Measurements from ENCODE around the gene COX20. TPM values are rescaled to one million over a fixed set of nuclear protein-coding genes. Genes with fewer than 3 reads are reported as not detected.
A peak's percentile ranks its signal among the peaks of the same experiment; 100 is the strongest.

Gene COX20
- total RNA-seq, 1 experiment from 2014 or later = 38.0 TPM

DNA sequence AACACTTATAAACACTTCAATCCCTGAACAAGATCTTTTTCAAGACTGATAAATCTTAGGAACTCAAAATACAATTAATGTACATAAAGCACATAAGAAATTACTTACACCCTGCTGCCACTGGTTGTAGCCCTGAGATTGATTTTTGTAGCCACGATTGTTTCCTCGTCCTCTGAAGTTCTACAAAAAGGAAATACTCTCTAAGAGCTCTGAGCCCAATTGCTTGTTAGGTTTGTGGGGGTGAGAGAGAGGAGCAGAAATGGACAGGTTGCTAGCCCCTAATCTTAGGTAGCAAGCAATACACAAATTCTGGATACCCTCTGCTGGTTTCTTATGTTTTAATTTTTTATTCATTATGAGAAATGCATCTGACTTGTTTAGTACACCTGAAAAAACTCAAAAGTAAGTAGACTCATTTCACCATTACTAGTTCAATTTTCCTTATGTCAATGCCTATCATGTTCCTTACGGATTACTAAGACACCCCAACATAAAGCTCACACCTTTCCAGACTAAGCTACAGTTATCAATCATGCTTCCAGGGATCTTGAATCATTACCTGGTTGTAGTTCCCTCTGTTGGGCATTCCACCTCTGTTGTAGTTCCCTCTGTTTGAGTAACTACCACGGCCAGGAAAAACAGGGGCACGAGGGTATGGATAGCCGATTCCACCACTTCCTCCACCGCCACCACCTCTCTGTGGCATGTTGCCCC lies 19.6 kb downstream of the COX20 start:
- H2BK12ac ChIP-seq (ENCODE audit: insufficient read length, low read depth, low read length) = no peak overlapping the region
- peaks cover 79 to 98% (median 96%) of the 10 kb centered on the region in 3 experiments for H3K36me3 Mint-ChIP-seq (ENCODE audit: insufficient read depth in 1 of 3, low read depth in 3 of 3)
- no peaks in the 10 kb centered on the region for H3K4me1 ChIP-seq (ENCODE audit: insufficient read depth, low read length)
- H3K23ac ChIP-seq (ENCODE audit: insufficient read length, low read depth, low read length) = no peak overlapping the region
- H3K9ac ChIP-seq (ENCODE audit: extremely low read depth, insufficient read length, low read length) = no peak overlapping the region
- H2AK5ac ChIP-seq (ENCODE audit: insufficient read length, low read length) = no peak overlapping the region
- H3K56ac ChIP-seq (ENCODE audit: insufficient read length, low read depth, low read length) = no peak overlapping the region
- H3K14ac ChIP-seq (ENCODE audit: insufficient read depth, low read length) = no peak overlapping the region
- H3K4ac ChIP-seq (ENCODE audit: low read depth, low read length) = no peak overlapping the region
- no peak overlapping the region for H2AFZ ChIP-seq (ENCODE audit: low read length)
- H3K4me1 Mint-ChIP-seq = peaks cover 5 to 20% of the 10 kb centered on the region in 2 experiments
- no peaks in the 10 kb centered on the region; the same call in 1 of the 2 replicates for H3K27me3 Mint-ChIP-seq (ENCODE audit: low read depth)
- H3K27ac Mint-ChIP-seq = peak overlapping the region in 1 of 3 experiments; percentile 91; a peak in 2 of 7 replicates
- H3K79me1 ChIP-seq (ENCODE audit: insufficient read depth, low read depth, low read length, poor library complexity, severe bottlenecking) = peaks cover 3% of the 10 kb centered on the region
- DNase-seq = no peak
- no peak overlapping the region for H4K5ac ChIP-seq (ENCODE audit: insufficient read length, low read depth, low read length)
- no peak overlapping the region for H3K27ac ChIP-seq (ENCODE audit: insufficient read length, low read depth, low read length)
- no peak overlapping the region for H3K4me3 Mint-ChIP-seq
- no peak overlapping the region for H2BK20ac ChIP-seq (ENCODE audit: low read depth, low read length, poor library complexity, severe bottlenecking)
- H3T11ph ChIP-seq (ENCODE audit: low read length) = no peak overlapping the region
- no peak overlapping the region for H3K4me2 ChIP-seq (ENCODE audit: insufficient read depth, insufficient read length, low read length)
- H4K91ac ChIP-seq (ENCODE audit: insufficient read length, low read depth, low read length) = no peak overlapping the region
- no peak overlapping the region for H4K8ac ChIP-seq (replicated peaks; ENCODE audit: insufficient read length, low read depth, low read length)
- H3K9me3 ChIP-seq (ENCODE audit: control insufficient read depth, low read depth, low read length) = no peaks in the 10 kb centered on the region
- no peak overlapping the region for H3K18ac ChIP-seq (ENCODE audit: insufficient read length, low read depth, low read length)
- no peaks in the 10 kb centered on the region for H3K9me3 Mint-ChIP-seq
- H3K23me2 ChIP-seq (ENCODE audit: insufficient read length, low read depth, low read length, poor library complexity, severe bottlenecking) = no peaks in the 10 kb centered on the region
- H3K27me3 ChIP-seq (ENCODE audit: insufficient read depth, low read length) = no peaks in the 10 kb centered on the region
- TF ChIP-seq, protein P1, sequence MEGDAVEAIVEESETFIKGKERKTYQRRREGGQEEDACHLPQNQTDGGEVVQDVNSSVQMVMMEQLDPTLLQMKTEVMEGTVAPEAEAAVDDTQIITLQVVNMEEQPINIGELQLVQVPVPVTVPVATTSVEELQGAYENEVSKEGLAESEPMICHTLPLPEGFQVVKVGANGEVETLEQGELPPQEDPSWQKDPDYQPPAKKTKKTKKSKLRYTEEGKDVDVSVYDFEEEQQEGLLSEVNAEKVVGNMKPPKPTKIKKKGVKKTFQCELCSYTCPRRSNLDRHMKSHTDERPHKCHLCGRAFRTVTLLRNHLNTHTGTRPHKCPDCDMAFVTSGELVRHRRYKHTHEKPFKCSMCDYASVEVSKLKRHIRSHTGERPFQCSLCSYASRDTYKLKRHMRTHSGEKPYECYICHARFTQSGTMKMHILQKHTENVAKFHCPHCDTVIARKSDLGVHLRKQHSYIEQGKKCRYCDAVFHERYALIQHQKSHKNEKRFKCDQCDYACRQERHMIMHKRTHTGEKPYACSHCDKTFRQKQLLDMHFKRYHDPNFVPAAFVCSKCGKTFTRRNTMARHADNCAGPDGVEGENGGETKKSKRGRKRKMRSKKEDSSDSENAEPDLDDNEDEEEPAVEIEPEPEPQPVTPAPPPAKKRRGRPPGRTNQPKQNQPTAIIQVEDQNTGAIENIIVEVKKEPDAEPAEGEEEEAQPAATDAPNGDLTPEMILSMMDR (conservative IDR thresholded peaks at IDR 0.05) = no peak
- H2BK120ac ChIP-seq (ENCODE audit: low read depth, low read length, poor library complexity, severe bottlenecking) = no peak overlapping the region
- WGBS (ENCODE audit: extremely low coverage, insufficient read length, low lambda C conversion rate) = no CpG with 5 or more reads among the region's 7 CpGs
- no peaks in the 10 kb centered on the region for H4K20me1 ChIP-seq (ENCODE audit: control insufficient read depth, insufficient read depth, insufficient read length)
- H2BK5ac ChIP-seq (ENCODE audit: insufficient read length, low read length) = no peak overlapping the region
- H3K79me2 ChIP-seq (ENCODE audit: insufficient read depth, low read length) = peaks cover 11% of the 10 kb centered on the region; the same call in 1 of the 2 replicates
- no peak overlapping the region for H2BK15ac ChIP-seq (ENCODE audit: low read depth, low read length)

All from H9 (cell line).